ENCODE data around the gene CSRP1. TPM values are rescaled to one million over a fixed set of nuclear protein-coding genes. Genes with fewer than 3 reads are reported as not detected.
A peak's percentile ranks its signal among the peaks of the same experiment; 100 is the strongest.

Gene CSRP1
- total and polyA plus RNA-seq, 2 of the 13 experiments (the other 11 are each of a cell fraction or from before 2014, with no cell fraction given), result 17.7 to 68.9 TPM

- peak; percentile 61; the same call in 1 of the 2 replicates for TF ChIP-seq ZNF567 (CRISPR knock-in tag; IDR thresholded peaks at IDR 0.05; ENCODE audit: borderline replicate concordance)
- peak; percentile 97 for TF ChIP-seq PATZ1 (CRISPR knock-in tag; IDR thresholded peaks at IDR 0.05)
- no peak for TF ChIP-seq ZFAT (CRISPR knock-in tag; conservative IDR thresholded peaks at IDR 0.05)
- TF ChIP-seq ZNF329 (CRISPR knock-in tag; IDR thresholded peaks at IDR 0.05; ENCODE audit: low read depth), result peak; percentile 72; the same call in 1 of the 2 replicates
- TF ChIP-seq ZFP62 (CRISPR knock-in tag; IDR thresholded peaks at IDR 0.05), result no peak
- TF ChIP-seq ATF7-NPFF (CRISPR knock-in tag; IDR thresholded peaks at IDR 0.05; ENCODE audit: low read depth), result peak; percentile 74
- no peak for TF ChIP-seq CENPT (CRISPR knock-in tag; IDR thresholded peaks at IDR 0.05; ENCODE audit: low read depth)
- TF ChIP-seq THAP11 (CRISPR knock-in tag; IDR thresholded peaks at IDR 0.05), result peak; percentile 69
- peak; percentile 89 for TF ChIP-seq ZFX (CRISPR knock-in tag; IDR thresholded peaks at IDR 0.05; ENCODE audit: low read depth)
- TF ChIP-seq TFDP1 (CRISPR knock-in tag; IDR thresholded peaks at IDR 0.05; ENCODE audit: borderline replicate concordance), result peak; percentile 57; the same call in 1 of the 2 replicates
- TF ChIP-seq ASH2L (IDR thresholded peaks at IDR 0.05; ENCODE audit: insufficient read length, low read depth, low read length), result peak; percentile 47
- peak; percentile 62; the same call in 1 of the 2 replicates for TF ChIP-seq REPIN1 (CRISPR knock-in tag; IDR thresholded peaks at IDR 0.05; ENCODE audit: borderline replicate concordance, low read depth)
- TF ChIP-seq SP1 (IDR thresholded peaks at IDR 0.05), result no peak
- TF ChIP-seq SP1 (CRISPR knock-in tag; IDR thresholded peaks at IDR 0.05), result peak; percentile 49; the same call in 1 of the 2 replicates
- peak; percentile 63 for TF ChIP-seq TEAD3 (CRISPR knock-in tag; optimal IDR thresholded peaks at IDR 0.05; ENCODE audit: borderline replicate concordance)
- no peak for TF ChIP-seq RNF2 (conservative IDR thresholded peaks at IDR 0.05; ENCODE audit: low read depth)
- peak; percentile 74 for TF ChIP-seq XRCC5 (optimal IDR thresholded peaks at IDR 0.05; ENCODE audit: low read length)
- no peak for TF ChIP-seq TBX3 (IDR thresholded peaks at IDR 0.05; ENCODE audit: borderline replicate concordance)
- no peak for TF ChIP-seq HNF1A (IDR thresholded peaks at IDR 0.05; ENCODE audit: low read depth)
- TF ChIP-seq HNF1A (CRISPR knock-in tag; IDR thresholded peaks at IDR 0.05; ENCODE audit: borderline replicate concordance), result peak; percentile 5; the same call in 1 of the 2 replicates
- TF ChIP-seq NAIF1 (CRISPR knock-in tag; IDR thresholded peaks at IDR 0.05; ENCODE audit: borderline replicate concordance), result no peak
Observed at GRCh38 chr1:201468844-201469644, 37.9 kb downstream of the CSRP1 start, which contains the start of gene PHLDA3 (continued).
